ENCODE results near the gene SNX8.
"Not testable (repeated sequence)": the region's sequence is repeated elsewhere in the genome, so short reads cannot be mapped to it uniquely, and the experiment has no call there.

SNX8 gene

GRCh38 chr7:2350861-2351260 is 36.6 kb upstream of the SNX8 start:
- no peak for TF ChIP-seq CTCF (IDR thresholded peaks at IDR 0.05; ENCODE audit: borderline replicate concordance, insufficient read depth, low read depth, low read length)
- no peak overlapping the region for H3K4me3 ChIP-seq (ENCODE audit: low read depth, low read length)

GRCh38 chr7:2350055-2350454 is 35.8 kb upstream of the SNX8 start:
- no peak for TF ChIP-seq CTCF (IDR thresholded peaks at IDR 0.05; ENCODE audit: borderline replicate concordance, insufficient read depth, low read depth, low read length)
- H3K4me3 ChIP-seq (ENCODE audit: low read depth, low read length) = no peak overlapping the region

- H3K4me3 ChIP-seq (ENCODE audit: low read depth, low read length) = not testable (repeated sequence)
Measured at GRCh38 chr7:2347351-2348063, 33.3 kb upstream of the SNX8 start.

- no peak for TF ChIP-seq CTCF (IDR thresholded peaks at IDR 0.05; ENCODE audit: borderline replicate concordance, insufficient read depth, low read depth, low read length)
- H3K4me3 ChIP-seq (ENCODE audit: low read depth, low read length) = no peak overlapping the region
Measured at GRCh38 chr7:2336626-2337299, 22.5 kb upstream of the SNX8 start.

- not testable (repeated sequence) for H3K4me3 ChIP-seq (ENCODE audit: low read depth, low read length)
Measured at GRCh38 chr7:2332606-2333231, 18.5 kb upstream of the SNX8 start.

GRCh38 chr7:2331707-2332106 is 17.5 kb upstream of the SNX8 start:
- no peak overlapping the region for H3K4me3 ChIP-seq (ENCODE audit: low read depth, low read length)
- no peak for TF ChIP-seq CTCF (IDR thresholded peaks at IDR 0.05; ENCODE audit: borderline replicate concordance, insufficient read depth, low read depth, low read length)

GRCh38 chr7:2330493-2330892 is 16.3 kb upstream of the SNX8 start:
- no peak for TF ChIP-seq CTCF (IDR thresholded peaks at IDR 0.05; ENCODE audit: borderline replicate concordance, insufficient read depth, low read depth, low read length)
- no peak overlapping the region for H3K4me3 ChIP-seq (ENCODE audit: low read depth, low read length)

GRCh38 chr7:2326951-2327350 is 12.7 kb upstream of the SNX8 start:
- no peak for TF ChIP-seq CTCF (IDR thresholded peaks at IDR 0.05; ENCODE audit: borderline replicate concordance, insufficient read depth, low read depth, low read length)
- H3K4me3 ChIP-seq (ENCODE audit: low read depth, low read length) = no peak overlapping the region

Measured in GM12875 (cell line).